ENCODE measurements around the gene FGF4.

Gene FGF4

GRCh38 chr11:69800278-69800677 lies 25.1 kb upstream of the FGF4 start:
- FAIRE-seq (no peak), DNase-seq (ENCODE audit: insufficient read length, low spot score) (no peak)
- no peak for TF ChIP-seq CTCF (IDR thresholded peaks at IDR 0.05; ENCODE audit: insufficient read depth, missing control alignments)

- DNase-seq (ENCODE audit: insufficient read length, low spot score) (no peak), FAIRE-seq (no peak)
- no peak for TF ChIP-seq CTCF (IDR thresholded peaks at IDR 0.05; ENCODE audit: insufficient read depth, missing control alignments)
Measured at GRCh38 chr11:69799582-69799981, 24.4 kb upstream of the FGF4 start.

- FAIRE-seq: no peak
- no peak for DNase-seq (ENCODE audit: insufficient read length, low spot score)
- TF ChIP-seq CTCF (IDR thresholded peaks at IDR 0.05; ENCODE audit: insufficient read depth, missing control alignments): no peak
Measured at GRCh38 chr11:69799097-69799496, 24.0 kb upstream of the FGF4 start.

- TF ChIP-seq CTCF (IDR thresholded peaks at IDR 0.05; ENCODE audit: insufficient read depth, missing control alignments): no peak
- FAIRE-seq: no peak
- no peak for DNase-seq (ENCODE audit: insufficient read length, low spot score)
Measured at GRCh38 chr11:69797737-69798528, 22.8 kb upstream of the FGF4 start.

- no peak for TF ChIP-seq CTCF (IDR thresholded peaks at IDR 0.05; ENCODE audit: insufficient read depth, missing control alignments)
- no peak for DNase-seq (ENCODE audit: insufficient read length, low spot score)
- no peak for FAIRE-seq
Measured at GRCh38 chr11:69797156-69797555, 22.0 kb upstream of the FGF4 start.

GRCh38 chr11:69796063-69796462 lies 20.9 kb upstream of the FGF4 start:
- no peak for FAIRE-seq
- TF ChIP-seq CTCF (IDR thresholded peaks at IDR 0.05; ENCODE audit: insufficient read depth, missing control alignments): no peak
- DNase-seq (ENCODE audit: insufficient read length, low spot score): no peak
